Mesendoderm (in vitro differentiated cells): ENCODE results near the gene MED8.

Source experiments
- DNase-seq: peaks from one replicate; pipeline ENCODE4 v3.0.0; 2013
- H2AK5ac ChIP-seq: 2 replicates; pipeline ENCODE4 v1.6.1; 2013; ENCODE audit warnings: low read length, inconsistent platforms
- H2BK120ac ChIP-seq: 2 replicates; pipeline ENCODE4 v1.6.1; 2013; ENCODE audit warnings: low read depth, mild to moderate bottlenecking, low read length, moderate library complexity, mixed read lengths
- H2BK15ac ChIP-seq: replicated peaks from 2 replicates; pipeline ENCODE4 v1.6.1; 2013; ENCODE audit warnings: low read depth, mild to moderate bottlenecking, moderate library complexity
- H2BK5ac ChIP-seq: 2 replicates; pipeline ENCODE4 v1.6.1; 2013; ENCODE audit warnings: low read length, inconsistent platforms
- H3K18ac ChIP-seq: 2 replicates; pipeline ENCODE4 v1.6.1; 2013; ENCODE audit warnings: mild to moderate bottlenecking, low read length, mixed read lengths
- H3K23ac ChIP-seq: one replicate; pipeline ENCODE4 v1.6.1; 2013; ENCODE audit warnings: low read length
- H3K27ac ChIP-seq: 2 replicates; pipeline ENCODE4 v1.5.1; 2013; ENCODE audit warnings: low read depth, mild to moderate bottlenecking, inconsistent platforms, low read length, moderate library complexity
- H3K27me3 ChIP-seq: 2 replicates; pipeline ENCODE4 v1.6.1; 2013; ENCODE audit warnings: low read length, control low read depth, mild to moderate bottlenecking, inconsistent platforms; ENCODE audit not compliant: insufficient read depth, poor library complexity
- H3K36me3 ChIP-seq: 2 replicates; pipeline ENCODE4 v1.6.1; 2013; ENCODE audit warnings: low read length, inconsistent platforms; ENCODE audit not compliant: control insufficient read depth, insufficient read depth
- H3K4ac ChIP-seq: one replicate; pipeline ENCODE4 v1.6.1; 2013; ENCODE audit warnings: low read depth, mild to moderate bottlenecking, low read length, moderate library complexity
- H3K4me1 ChIP-seq: 2 replicates; pipeline ENCODE4 v1.6.1; 2013; ENCODE audit warnings: low read depth, low read length, inconsistent platforms; ENCODE audit not compliant: control insufficient read depth
- H3K4me2 ChIP-seq: 2 replicates; pipeline ENCODE4 v1.6.1; 2013; ENCODE audit warnings: low read length
- H3K4me3 ChIP-seq: 2 replicates; pipeline ENCODE4 v1.5.1; 2013; ENCODE audit warnings: mild to moderate bottlenecking, low read length
- H3K56ac ChIP-seq: one replicate; pipeline ENCODE4 v1.6.1; 2013; ENCODE audit warnings: low read length
- H3K79me1 ChIP-seq: 2 replicates; pipeline ENCODE4 v1.6.1; 2013; ENCODE audit warnings: low read length, inconsistent platforms
- H3K79me2 ChIP-seq: 2 replicates; pipeline ENCODE4 v1.6.1; 2013; ENCODE audit warnings: mild to moderate bottlenecking, low read length; ENCODE audit not compliant: control insufficient read depth, insufficient read depth
- H3K9ac ChIP-seq: 2 replicates; pipeline ENCODE4 v1.6.1; 2013; ENCODE audit warnings: low read length, inconsistent platforms
- H4K5ac ChIP-seq: one replicate; pipeline ENCODE4 v1.6.1; 2013; ENCODE audit warnings: low read length
- H4K8ac ChIP-seq: one replicate; pipeline ENCODE4 v1.6.1; 2013; ENCODE audit warnings: low read depth, mild to moderate bottlenecking, control low read depth, low read length, moderate library complexity
- WGBS: extraction: QIAGEN DNeasy Blood & Tissue Kit; methylation state at CpG from one replicate; pipeline ENCODE4 v1.1.7; 2013; ENCODE audit warnings: low lambda C conversion rate, missing lambda C conversion rate; ENCODE audit not compliant: insufficient coverage; ENCODE audit errors: extremely low coverage; 5-methylcytosine and 5-hydroxymethylcytosine counted together

MED8 gene

GRCh38 chr1:43352881-43353280 is 36.7 kb downstream of the MED8 start:
- no peak overlapping the region for H3K23ac ChIP-seq
- no peak overlapping the region for H2BK5ac ChIP-seq
- H3K9ac ChIP-seq, result no peak overlapping the region
- H3K79me1 ChIP-seq, result no peaks in the 10 kb centered on the region
- H3K79me2 ChIP-seq, result no peaks in the 10 kb centered on the region
- H4K8ac ChIP-seq, result no peak overlapping the region
- H2BK15ac ChIP-seq, result no peak overlapping the region
- no peak overlapping the region for H2AK5ac ChIP-seq
- no peak overlapping the region for H3K4me3 ChIP-seq
- no peak overlapping the region for H4K5ac ChIP-seq
- WGBS, result no CpG with 5 or more reads among the region's 3 CpGs
- no peak overlapping the region for H3K27ac ChIP-seq
- no peak overlapping the region for H3K18ac ChIP-seq
- no peaks in the 10 kb centered on the region for H3K36me3 ChIP-seq
- no peak for DNase-seq
- H3K56ac ChIP-seq, result no peak overlapping the region
- no peak overlapping the region for H3K4ac ChIP-seq
- no peak overlapping the region for H2BK120ac ChIP-seq
- H3K4me1 ChIP-seq, result peaks cover 7% of the 10 kb centered on the region
- H3K4me2 ChIP-seq, result no peak overlapping the region
- no peaks in the 10 kb centered on the region for H3K27me3 ChIP-seq

DNA sequence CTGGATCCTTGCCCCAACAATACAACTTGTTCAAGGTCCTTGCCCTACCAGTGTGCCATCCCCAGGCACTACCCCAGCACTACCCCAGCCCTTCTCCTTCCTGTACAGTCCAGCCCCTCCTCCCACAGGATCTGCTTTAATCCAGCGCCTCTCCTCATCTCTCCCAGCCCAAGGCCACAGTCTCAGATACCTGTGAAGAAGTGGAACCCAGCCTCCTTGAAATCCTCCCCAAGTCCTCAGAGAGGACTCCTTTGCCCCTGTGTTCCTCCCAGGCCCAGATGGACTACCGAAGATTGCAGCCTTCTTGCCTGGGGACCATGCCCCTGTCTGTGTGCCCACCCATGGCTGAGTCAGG is 37.3 kb downstream of the MED8 start:
- no peak overlapping the region for H3K56ac ChIP-seq

DNA sequence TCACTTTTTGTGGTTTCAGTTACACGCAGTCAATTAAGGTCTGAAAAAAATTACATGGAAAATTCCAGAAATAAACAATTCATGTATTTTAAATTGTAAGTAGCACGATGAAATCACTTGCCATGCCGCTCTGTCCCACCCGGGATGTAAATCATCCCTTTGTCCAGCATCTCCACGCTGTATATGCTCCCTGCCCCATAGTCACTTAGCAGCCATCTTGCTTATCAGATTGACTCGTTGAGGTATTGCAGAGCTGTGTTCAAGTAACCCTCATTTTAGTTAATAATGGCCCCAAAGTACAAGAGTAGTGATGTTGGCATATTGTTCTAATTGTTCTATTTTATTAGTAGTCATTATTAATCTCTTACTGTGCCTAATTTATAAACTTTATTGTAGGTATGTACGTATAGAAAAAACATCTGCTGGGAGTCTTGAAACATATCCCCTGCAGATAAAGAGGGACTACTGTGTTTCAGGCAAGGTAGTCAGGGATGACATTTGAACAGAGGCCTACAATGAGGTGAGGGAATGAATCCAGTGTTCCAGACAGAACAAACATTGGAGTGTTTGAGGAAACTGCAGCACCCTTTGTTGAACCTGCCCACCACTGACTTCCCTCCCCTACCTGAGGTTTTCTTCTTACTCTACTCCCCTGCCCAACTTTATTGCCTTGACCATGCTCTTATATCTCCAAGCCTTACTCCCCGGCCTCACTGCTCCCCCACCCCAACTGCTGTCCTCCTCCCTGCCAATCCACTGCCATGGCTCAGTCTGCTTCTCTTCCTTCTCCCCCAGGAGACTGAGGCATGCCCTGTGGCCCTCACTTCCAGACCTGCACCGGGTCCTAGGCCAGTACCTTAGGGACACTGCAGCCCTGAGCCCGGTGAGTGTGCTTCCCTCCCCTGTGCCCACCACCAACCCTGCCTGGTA is 37.9 kb downstream of the MED8 start:
- DNase-seq, result no peak
- no peaks in the 10 kb centered on the region for H3K79me1 ChIP-seq
- H4K5ac ChIP-seq, result no peak overlapping the region
- no peaks in the 10 kb centered on the region for H3K27me3 ChIP-seq
- no peak overlapping the region for H3K27ac ChIP-seq
- no peak overlapping the region for H3K18ac ChIP-seq
- no peak overlapping the region for H3K4me3 ChIP-seq
- no peak overlapping the region for H3K9ac ChIP-seq
- WGBS, result no CpG with 5 or more reads among the region's 10 CpGs
- peaks cover 5% of the 10 kb centered on the region for H3K4me1 ChIP-seq
- no peak overlapping the region for H2BK15ac ChIP-seq
- no peak overlapping the region for H2BK5ac ChIP-seq
- H3K79me2 ChIP-seq, result no peaks in the 10 kb centered on the region
- H3K23ac ChIP-seq, result no peak overlapping the region
- H2BK120ac ChIP-seq, result no peak overlapping the region
- H2AK5ac ChIP-seq, result no peak overlapping the region
- H3K56ac ChIP-seq, result no peak overlapping the region
- H4K8ac ChIP-seq, result no peak overlapping the region
- H3K4ac ChIP-seq, result no peak overlapping the region
- H3K4me2 ChIP-seq, result no peak overlapping the region
- no peaks in the 10 kb centered on the region for H3K36me3 ChIP-seq

More for the DNA sequence above, 37.3 kb downstream of the MED8 start:
- no peak overlapping the region for H3K18ac ChIP-seq
- no peaks in the 10 kb centered on the region for H3K79me1 ChIP-seq
- no peak for DNase-seq
- no peak overlapping the region for H3K4ac ChIP-seq
- H3K27me3 ChIP-seq, result no peaks in the 10 kb centered on the region
- no peak overlapping the region for H2AK5ac ChIP-seq
- H3K36me3 ChIP-seq, result no peaks in the 10 kb centered on the region
- H3K79me2 ChIP-seq, result no peaks in the 10 kb centered on the region
- H2BK120ac ChIP-seq, result no peak overlapping the region
- no peak overlapping the region for H2BK15ac ChIP-seq
- no peak overlapping the region for H3K4me3 ChIP-seq
- H3K9ac ChIP-seq, result no peak overlapping the region
- H4K8ac ChIP-seq, result no peak overlapping the region
- no peak overlapping the region for H4K5ac ChIP-seq
- H2BK5ac ChIP-seq, result no peak overlapping the region
- H3K4me2 ChIP-seq, result no peak overlapping the region
- H3K23ac ChIP-seq, result peak overlapping the region; percentile 69
- no peak overlapping the region for H3K27ac ChIP-seq
- H3K4me1 ChIP-seq, result peaks cover 5% of the 10 kb centered on the region
- no CpG with 5 or more reads among the region's 2 CpGs for WGBS

DNA sequence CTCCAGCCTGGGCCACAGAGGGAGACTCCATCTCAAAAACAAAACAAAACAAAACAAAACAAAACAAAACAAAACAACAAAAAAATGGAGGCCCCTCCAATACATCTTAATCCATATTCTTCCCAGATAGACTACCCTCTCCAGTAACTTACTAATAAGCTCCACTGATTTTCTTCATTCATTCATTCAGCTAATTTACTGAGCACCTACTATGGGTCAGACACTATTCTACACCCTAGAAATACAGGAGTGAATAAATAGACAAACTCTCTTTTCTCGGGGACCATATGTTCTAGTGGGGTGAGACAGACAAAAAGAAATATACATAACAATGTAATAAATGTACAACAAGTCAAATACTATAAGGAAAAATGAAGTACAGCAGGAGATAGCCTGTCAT is 38.6 kb downstream of the MED8 start:
- Histone ChIP-seq H2BK5ac (no peak overlapping the region), H3K4ac (no peak overlapping the region), H3K56ac (no peak overlapping the region), H2BK120ac (no peak overlapping the region), H4K8ac (no peak overlapping the region), H3K27me3 (no peaks in the 10 kb centered on the region), H3K23ac (no peak overlapping the region), H3K18ac (no peak overlapping the region), H3K79me1 (no peaks in the 10 kb centered on the region), H3K36me3 (no peaks in the 10 kb centered on the region), H3K27ac (no peak overlapping the region), H4K5ac (no peak overlapping the region), H3K4me3 (no peak overlapping the region), H3K79me2 (no peaks in the 10 kb centered on the region), H3K4me1 (peaks cover 5% of the 10 kb centered on the region), H3K4me2 (no peak overlapping the region), H2AK5ac (no peak overlapping the region), H2BK15ac (no peak overlapping the region), H3K9ac (no peak overlapping the region)
- no peak for DNase-seq
- WGBS, result no CpG with 5 or more reads among the region's 1 CpG

- Histone ChIP-seq H3K4me3 (no peak overlapping the region), H3K79me2 (no peaks in the 10 kb centered on the region), H3K23ac (no peak overlapping the region), H3K18ac (peak overlapping the region; percentile 13), H4K5ac (peak overlapping the region; percentile 86), H4K8ac (no peak overlapping the region), H2AK5ac (peak overlapping the region; percentile 29), H2BK120ac (no peak overlapping the region), H3K4me2 (peak overlapping the region; percentile 55), H3K9ac (peak overlapping the region; percentile 52), H2BK5ac (peak overlapping the region; percentile 18), H3K27ac (peak overlapping the region; percentile 99), H2BK15ac (no peak overlapping the region), H3K79me1 (no peaks in the 10 kb centered on the region), H3K4me1 (peaks cover 7% of the 10 kb centered on the region), H3K56ac (peak overlapping the region; percentile 84), H3K4ac (peak overlapping the region; percentile 17), H3K27me3 (no peaks in the 10 kb centered on the region), H3K36me3 (no peaks in the 10 kb centered on the region)
- no peak for DNase-seq
- WGBS, result no CpG with 5 or more reads among the region's 11 CpGs
These were observed 39.9 kb downstream of the MED8 start for GRCh38 chr1:43349594-43350306.
